ENCODE data around the gene ACIN1. TPM values are rescaled to one million over a fixed set of nuclear protein-coding genes. Genes with fewer than 3 reads are reported as not detected.

ACIN1 gene
- total and polyA plus RNA-seq, 2 of the 13 experiments (the other 11 are each of a cell fraction or from before 2014, with no cell fraction given) = 165 to 183 TPM

DNA sequence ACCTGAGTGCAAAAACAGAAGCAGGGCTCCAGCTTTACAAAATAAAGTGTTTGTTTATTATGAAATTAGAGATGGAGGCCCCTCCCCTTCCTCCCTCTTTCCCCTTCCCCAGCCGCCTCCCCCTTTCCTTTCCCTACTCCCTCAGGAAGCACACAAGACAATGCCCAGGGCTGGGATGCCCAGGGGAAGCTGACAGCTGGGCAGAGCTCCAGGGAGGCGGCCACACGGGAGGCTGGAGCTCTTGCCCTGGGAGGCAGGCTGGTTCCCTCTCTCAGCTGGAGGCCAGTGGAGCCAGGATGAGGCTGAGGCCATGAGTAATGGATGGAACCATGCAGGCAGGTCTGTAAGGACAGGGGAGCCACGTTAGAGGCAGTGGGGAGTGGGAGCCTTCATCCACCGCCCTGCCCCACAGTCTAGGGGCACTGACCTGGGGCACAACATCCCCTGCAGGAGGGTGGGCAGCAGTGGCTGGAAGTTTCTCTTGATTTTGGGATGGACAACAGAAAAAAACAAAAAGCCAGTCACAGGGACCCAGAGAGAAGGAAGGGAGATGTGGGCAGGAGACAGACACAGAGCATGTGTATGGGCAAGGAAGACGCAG is 47.8 kb downstream of the ACIN1 start (continued):
- TF ChIP-seq, protein P1, sequence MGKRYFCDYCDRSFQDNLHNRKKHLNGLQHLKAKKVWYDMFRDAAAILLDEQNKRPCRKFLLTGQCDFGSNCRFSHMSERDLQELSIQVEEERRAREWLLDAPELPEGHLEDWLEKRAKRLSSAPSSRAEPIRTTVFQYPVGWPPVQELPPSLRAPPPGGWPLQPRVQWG (CRISPR knock-in tag; IDR thresholded peaks at IDR 0.05; ENCODE audit: borderline replicate concordance, low read depth) = no peak
- TF ChIP-seq SIN3A (IDR thresholded peaks at IDR 0.05; ENCODE audit: borderline replicate concordance, low read depth, low read length) = no peak
- peak; percentile 77; the same call in 1 of the 2 replicates for TF ChIP-seq ZFP41 (CRISPR knock-in tag; IDR thresholded peaks at IDR 0.05; ENCODE audit: borderline replicate concordance)
- TF ChIP-seq ZNF768 (CRISPR knock-in tag; IDR thresholded peaks at IDR 0.05) = 0 out of 2 replicates have a peak, but pooled peaks have one; percentile 24
- TF ChIP-seq, protein P2, sequence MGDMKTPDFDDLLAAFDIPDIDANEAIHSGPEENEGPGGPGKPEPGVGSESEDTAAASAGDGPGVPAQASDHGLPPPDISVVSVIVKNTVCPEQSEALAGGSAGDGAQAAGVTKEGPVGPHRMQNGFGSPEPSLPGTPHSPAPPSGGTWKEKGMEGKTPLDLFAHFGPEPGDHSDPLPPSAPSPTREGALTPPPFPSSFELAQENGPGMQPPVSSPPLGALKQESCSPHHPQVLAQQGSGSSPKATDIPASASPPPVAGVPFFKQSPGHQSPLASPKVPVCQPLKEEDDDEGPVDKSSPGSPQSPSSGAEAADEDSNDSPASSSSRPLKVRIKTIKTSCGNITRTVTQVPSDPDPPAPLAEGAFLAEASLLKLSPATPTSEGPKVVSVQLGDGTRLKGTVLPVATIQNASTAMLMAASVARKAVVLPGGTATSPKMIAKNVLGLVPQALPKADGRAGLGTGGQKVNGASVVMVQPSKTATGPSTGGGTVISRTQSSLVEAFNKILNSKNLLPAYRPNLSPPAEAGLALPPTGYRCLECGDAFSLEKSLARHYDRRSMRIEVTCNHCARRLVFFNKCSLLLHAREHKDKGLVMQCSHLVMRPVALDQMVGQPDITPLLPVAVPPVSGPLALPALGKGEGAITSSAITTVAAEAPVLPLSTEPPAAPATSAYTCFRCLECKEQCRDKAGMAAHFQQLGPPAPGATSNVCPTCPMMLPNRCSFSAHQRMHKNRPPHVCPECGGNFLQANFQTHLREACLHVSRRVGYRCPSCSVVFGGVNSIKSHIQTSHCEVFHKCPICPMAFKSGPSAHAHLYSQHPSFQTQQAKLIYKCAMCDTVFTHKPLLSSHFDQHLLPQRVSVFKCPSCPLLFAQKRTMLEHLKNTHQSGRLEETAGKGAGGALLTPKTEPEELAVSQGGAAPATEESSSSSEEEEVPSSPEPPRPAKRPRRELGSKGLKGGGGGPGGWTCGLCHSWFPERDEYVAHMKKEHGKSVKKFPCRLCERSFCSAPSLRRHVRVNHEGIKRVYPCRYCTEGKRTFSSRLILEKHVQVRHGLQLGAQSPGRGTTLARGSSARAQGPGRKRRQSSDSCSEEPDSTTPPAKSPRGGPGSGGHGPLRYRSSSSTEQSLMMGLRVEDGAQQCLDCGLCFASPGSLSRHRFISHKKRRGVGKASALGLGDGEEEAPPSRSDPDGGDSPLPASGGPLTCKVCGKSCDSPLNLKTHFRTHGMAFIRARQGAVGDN (CRISPR knock-in tag; IDR thresholded peaks at IDR 0.05) = peak; percentile 10; the same call in 1 of the 2 replicates

Data from HepG2 (cell line).